GM23248 (cell line): ENCODE measurements around the gene DSC3. TPM values are rescaled to one million over a fixed set of nuclear protein-coding genes. Genes with fewer than 3 reads are reported as not detected.

Source experiments
- DNase-seq: peaks from one replicate; pipeline ENCODE4 v3.0.0-alpha.2; 2015
- H2AFZ ChIP-seq: fragments of 200-600 bp; sonication (generic); 2 replicates; pipeline ENCODE4 v1.6.1; 2016; ENCODE audit warnings: antibody characterized with exemption
- H3F3A ChIP-seq: fragments of 200-600 bp; sonication (generic); 2 replicates; pipeline ENCODE4 v1.6.1; 2016; ENCODE audit warnings: mild to moderate bottlenecking, antibody characterized with exemption, mixed run types; ENCODE audit not compliant: insufficient read depth
- H3K27ac ChIP-seq: fragments of 200-600 bp; sonication (generic); 2 replicates; pipeline ENCODE4 v1.5.1; 2016; ENCODE audit warnings: mild to moderate bottlenecking
- H3K27me3 ChIP-seq: fragments of 200-600 bp; sonication (generic); replicated peaks from 2 replicates; pipeline ENCODE4 v1.6.1; 2016; ENCODE audit warnings: mild to moderate bottlenecking; ENCODE audit not compliant: insufficient read depth
- H3K36me3 ChIP-seq: fragments of 200-600 bp; sonication (generic); 2 replicates; pipeline ENCODE4 v1.6.1; 2016; ENCODE audit warnings: low read depth, mild to moderate bottlenecking
- H3K4me1 ChIP-seq: fragments of 200-600 bp; sonication (generic); 2 replicates; pipeline ENCODE4 v1.6.1; 2016; ENCODE audit warnings: mild to moderate bottlenecking; ENCODE audit not compliant: insufficient read depth
- H3K4me2 ChIP-seq: fragments of 200-600 bp; sonication (generic); one replicate; pipeline ENCODE4 v1.6.1; 2016; ENCODE audit warnings: mild to moderate bottlenecking; ENCODE audit not compliant: unreplicated experiment
- H3K4me3 ChIP-seq: fragments of 200-600 bp; sonication (generic); 2 replicates; pipeline ENCODE4 v1.5.1; 2016; ENCODE audit warnings: mild to moderate bottlenecking
- H3K79me2 ChIP-seq: fragments of 200-600 bp; sonication (generic); 2 replicates; pipeline ENCODE4 v1.6.1; 2016; ENCODE audit warnings: mild to moderate bottlenecking; ENCODE audit not compliant: insufficient read depth
- H3K9ac ChIP-seq: fragments of 200-600 bp; sonication (generic); 2 replicates; pipeline ENCODE4 v1.6.1; 2016; ENCODE audit warnings: mild to moderate bottlenecking
- H3K9me2 ChIP-seq: fragments of 200-600 bp; sonication (generic); 2 replicates; pipeline ENCODE4 v1.6.1; 2016; ENCODE audit warnings: mixed run types, mild to moderate bottlenecking, moderate library complexity; ENCODE audit not compliant: insufficient read depth
- H3K9me3 ChIP-seq: fragments of 200-600 bp; sonication (generic); one replicate; pipeline ENCODE4 v1.6.1; 2017; ENCODE audit warnings: low read depth
- H4K20me1 ChIP-seq: fragments of 200-600 bp; sonication (generic); 2 replicates; pipeline ENCODE4 v1.6.0; 2016; ENCODE audit not compliant: insufficient read depth
- EZH2 ChIP-seq: fragments of 200-600 bp; sonication (generic); IDR thresholded peaks from 2 replicates; pipeline ENCODE4 v1.6.1; 2018; ENCODE audit warnings: antibody characterized with exemption, mild to moderate bottlenecking; ENCODE audit not compliant: insufficient read depth, poor library complexity, severe bottlenecking
- EZH2phosphoT487 ChIP-seq: fragments of 200-600 bp; sonication (generic); IDR thresholded peaks from 2 replicates; pipeline ENCODE4 v1.6.1; 2018; ENCODE audit warnings: antibody characterized with exemption, moderate library complexity, mild to moderate bottlenecking, low read depth; ENCODE audit not compliant: insufficient read depth
- WGBS, 2 experiments: methylation state at CpG; one replicate each; pipeline ENCODE4 v1.1.6; 2015 to 2017; ENCODE audit warnings: low lambda C conversion rate in 2 of 2, low coverage in 1 of 2; ENCODE audit errors: missing lambda C conversion rate in 2 of 2; 5-methylcytosine and 5-hydroxymethylcytosine counted together
- in situ Hi-C: fragments of 300-500 bp; cut with MboI; formaldehyde crosslinking; loops from 2 replicates; pipeline ENCODE4 v1.15.0; 2020
- polyA plus RNA-seq: library from polyadenylated mRNA; unstranded; fragments of >200 nt; fragmentation: Nextera tagmentation; extraction: Ambion mirVana; gene quantifications from 2 replicates; pipeline ENCODE4 v1.2.1, GENCODE V29; 2016
- small RNA-seq: library from RNA; depleted of rRNA; stranded (forward); fragments of <200 nt; gene quantifications from one replicate; pipeline ENCODE3, GENCODE V24; 2014; ENCODE audit warnings: low read depth, low replicate concordance
- total RNA-seq: library from RNA; depleted of rRNA; stranded (reverse); fragments of >200 nt; shearing (Covaris generic); gene quantifications from 2 replicates; pipeline ENCODE4 v1.2.3, GENCODE V29; 2014; rRNA removed

Gene DSC3
- total and polyA plus RNA-seq, 2 experiments from 2014 or later, result not detected

GRCh38 chr18:30957066-30957465, 85.5 kb downstream of the DSC3 start:
- Histone ChIP-seq H3K79me2 (no peaks in the 10 kb centered on the region), H2AFZ (no peak overlapping the region), H3K4me2 (no peak overlapping the region), H3K4me3 (no peak overlapping the region), H3K27me3 (no peaks in the 10 kb centered on the region), H3F3A (no peaks in the 10 kb centered on the region), H3K9ac (no peak overlapping the region), H3K9me3 (no peaks in the 10 kb centered on the region), H4K20me1 (no peaks in the 10 kb centered on the region), H3K36me3 (no peaks in the 10 kb centered on the region), H3K4me1 (no peaks in the 10 kb centered on the region), H3K9me2 (no peaks in the 10 kb centered on the region), H3K27ac (no peak overlapping the region)
- in situ Hi-C loops, result loop anchor here (25.0 kb wide), 1 partner anchor 1070 kb away; no protein-coding TSS in a partner anchor
- TF ChIP-seq EZH2 (no peak), EZH2phosphoT487 (no peak)
- no peak for DNase-seq
- WGBS, 2 experiments, result 2 to 7% methylated on average over 2 of the region's 2 CpGs

DNA sequence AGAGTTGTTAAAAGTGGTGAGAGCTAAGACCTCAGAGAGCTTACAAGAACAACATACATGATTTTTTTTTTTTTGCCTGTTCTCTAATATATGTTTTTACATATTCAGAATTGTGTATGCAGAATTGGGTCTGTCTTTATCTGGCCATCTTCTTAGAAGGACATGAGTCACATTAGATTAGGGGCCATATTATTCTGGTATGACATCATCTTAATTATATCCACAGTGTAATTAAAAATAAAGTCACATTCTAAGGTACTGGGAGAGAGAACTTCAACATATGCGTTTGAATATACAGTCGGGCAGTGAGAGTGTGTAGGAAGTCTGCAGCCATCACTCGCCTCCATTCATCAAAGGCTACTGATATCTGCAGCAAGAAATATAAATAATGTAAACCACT, 88.3 kb downstream of the DSC3 start:
- Histone ChIP-seq H3K4me1 (no peaks in the 10 kb centered on the region), H3K27me3 (no peaks in the 10 kb centered on the region), H3K4me2 (no peak overlapping the region), H3K9ac (no peak overlapping the region), H3K36me3 (no peaks in the 10 kb centered on the region), H3K4me3 (no peak overlapping the region), H3K27ac (no peak overlapping the region), H3K9me2 (no peaks in the 10 kb centered on the region), H3F3A (no peaks in the 10 kb centered on the region), H3K79me2 (no peaks in the 10 kb centered on the region), H4K20me1 (no peaks in the 10 kb centered on the region), H3K9me3 (no peaks in the 10 kb centered on the region), H2AFZ (no peak overlapping the region)
- in situ Hi-C loops, result loop anchor here (25.0 kb wide), 1 partner anchor 1067 kb away; no protein-coding TSS in a partner anchor
- no peak for DNase-seq
- TF ChIP-seq EZH2phosphoT487 (no peak), EZH2 (no peak)
- 42 to 53% methylated on average over 3 of the region's 3 CpGs for WGBS, 2 experiments

DNA sequence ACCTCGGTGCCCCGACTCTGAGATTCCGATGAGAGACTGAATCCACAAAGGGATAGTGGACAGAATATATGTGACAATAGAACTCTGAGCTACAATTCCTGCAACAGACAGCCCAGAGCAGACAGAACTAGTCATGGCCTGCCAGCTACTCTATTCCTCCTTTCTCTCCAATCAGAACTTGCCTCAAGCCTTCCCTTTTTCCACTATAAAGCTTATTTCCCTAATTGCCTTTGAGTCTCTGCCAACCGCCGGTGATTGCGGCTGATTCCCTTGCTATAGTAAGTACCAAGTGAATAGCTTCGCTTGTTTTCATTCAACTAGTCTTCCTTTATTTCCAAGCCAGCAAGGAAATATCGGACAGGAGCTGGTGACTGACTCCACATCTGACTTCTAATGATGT, 96.8 kb downstream of the DSC3 start:
- no peaks in the 10 kb centered on the region for H3K79me2 ChIP-seq
- H2AFZ ChIP-seq, result no peak overlapping the region
- no peaks in the 10 kb centered on the region for H4K20me1 ChIP-seq
- H3K36me3 ChIP-seq, result no peaks in the 10 kb centered on the region
- H3K9ac ChIP-seq, result no peak overlapping the region
- in situ Hi-C loops, result no loop called here
- WGBS, 2 experiments, result 36 to 41% methylated on average over 8 of the region's 8 CpGs
- H3K4me1 ChIP-seq, result no peaks in the 10 kb centered on the region
- no peaks in the 10 kb centered on the region for H3F3A ChIP-seq
- no peaks in the 10 kb centered on the region for H3K27me3 ChIP-seq
- H3K27ac ChIP-seq, result no peak overlapping the region
- TF ChIP-seq EZH2phosphoT487 (no peak), EZH2 (no peak)
- no peak for DNase-seq
- no peak overlapping the region for H3K4me3 ChIP-seq
- no peaks in the 10 kb centered on the region for H3K9me2 ChIP-seq
- no peaks in the 10 kb centered on the region for H3K9me3 ChIP-seq
- H3K4me2 ChIP-seq, result no peak overlapping the region

GRCh38 chr18:30944773-30945417, 97.6 kb downstream of the DSC3 start:
- H3K9ac ChIP-seq, result no peak overlapping the region
- TF ChIP-seq EZH2phosphoT487, result no peak
- no peak for TF ChIP-seq EZH2
- no peak overlapping the region for H3K27ac ChIP-seq
- no peaks in the 10 kb centered on the region for H3K9me3 ChIP-seq
- no peak for DNase-seq
- in situ Hi-C loops, result no loop called here
- H3K9me2 ChIP-seq, result no peaks in the 10 kb centered on the region
- no peak overlapping the region for H2AFZ ChIP-seq
- WGBS, 2 experiments, result 16 to 17% methylated on average over 3 of the region's 3 CpGs
- no peaks in the 10 kb centered on the region for H4K20me1 ChIP-seq
- H3K36me3 ChIP-seq, result no peaks in the 10 kb centered on the region
- H3K4me3 ChIP-seq, result no peak overlapping the region
- H3K79me2 ChIP-seq, result no peaks in the 10 kb centered on the region
- no peaks in the 10 kb centered on the region for H3F3A ChIP-seq
- no peaks in the 10 kb centered on the region for H3K27me3 ChIP-seq
- H3K4me2 ChIP-seq, result no peak overlapping the region
- H3K4me1 ChIP-seq, result no peaks in the 10 kb centered on the region

GRCh38 chr18:30940952-30941539, 101.5 kb downstream of the DSC3 start:
- H3K4me2 ChIP-seq, result no peak overlapping the region
- no peak overlapping the region for H3K27ac ChIP-seq
- H3K36me3 ChIP-seq, result no peaks in the 10 kb centered on the region
- H2AFZ ChIP-seq, result no peak overlapping the region
- TF ChIP-seq EZH2phosphoT487 (no peak), EZH2 (no peak)
- no peak for DNase-seq
- no peaks in the 10 kb centered on the region for H3K9me3 ChIP-seq
- in situ Hi-C loops, result no loop called here
- H3F3A ChIP-seq, result no peaks in the 10 kb centered on the region
- no peaks in the 10 kb centered on the region for H3K27me3 ChIP-seq
- no peak overlapping the region for H3K4me3 ChIP-seq
- no peaks in the 10 kb centered on the region for H3K79me2 ChIP-seq
- no peaks in the 10 kb centered on the region for H3K9me2 ChIP-seq
- H3K9ac ChIP-seq, result no peak overlapping the region
- H3K4me1 ChIP-seq, result no peaks in the 10 kb centered on the region
- no peaks in the 10 kb centered on the region for H4K20me1 ChIP-seq

Small RNA genes within 50 kb of the gene (small RNA-seq; reads per million reads assigned to genes)
- not detected for gene RNU6-857P

Other genes starting within 250 kb of the DSC3 start
- not detected in 2 replicates for gene DSC2, start 59.7 kb upstream of the DSC3 start, total RNA-seq
- gene DSC2, start 59.7 kb upstream of the DSC3 start, polyA plus RNA-seq, result not detected in 2 replicates
- not detected in 2 replicates for gene DSC1, start 120.1 kb upstream of the DSC3 start, total RNA-seq
- not detected in 2 replicates for gene DSC1, start 120.1 kb upstream of the DSC3 start, polyA plus RNA-seq